UCSD-AML1 (cell line): ENCODE results near the gene CD6.

Experiments
- DNase-seq: peaks from one replicate; lab custom pipeline; 2025; ENCODE audit not compliant: unreplicated experiment; lab: John Stamatoyannopoulos, UW

The CD6 gene

GRCh38 chr11:60934790-60935605 lies 36.5 kb upstream of the CD6 start:
- DNase-seq: no peak

- no peak for DNase-seq
Observed at GRCh38 chr11:60935676-60936442, 35.6 kb upstream of the CD6 start.

GRCh38 chr11:60936467-60937143 lies 34.9 kb upstream of the CD6 start:
- DNase-seq: no peak

- DNase-seq: no peak
Observed at GRCh38 chr11:60937144-60937527, 34.3 kb upstream of the CD6 start.

GRCh38 chr11:60937811-60938210 lies 33.7 kb upstream of the CD6 start:
- no peak for DNase-seq

GRCh38 chr11:60938500-60938899 lies 33.0 kb upstream of the CD6 start:
- DNase-seq: no peak

- DNase-seq: no peak
Observed at GRCh38 chr11:60939301-60939700, 32.2 kb upstream of the CD6 start.

GRCh38 chr11:60939855-60940254 lies 31.6 kb upstream of the CD6 start:
- DNase-seq: no peak

GRCh38 chr11:60941371-60942119 lies 29.9 kb upstream of the CD6 start:
- no peak for DNase-seq

GRCh38 chr11:60942219-60942618 lies 29.3 kb upstream of the CD6 start:
- no peak for DNase-seq

GRCh38 chr11:60942970-60943565 lies 28.4 kb upstream of the CD6 start:
- DNase-seq: no peak

GRCh38 chr11:60944490-60945294 lies 26.8 kb upstream of the CD6 start:
- no peak for DNase-seq

GRCh38 chr11:60945295-60945667 lies 26.2 kb upstream of the CD6 start:
- DNase-seq: no peak

GRCh38 chr11:60946601-60947264 lies 24.7 kb upstream of the CD6 start:
- DNase-seq: no peak

GRCh38 chr11:60947700-60948099 lies 23.8 kb upstream of the CD6 start:
- DNase-seq: no peak

GRCh38 chr11:60948250-60948649 lies 23.2 kb upstream of the CD6 start:
- DNase-seq: no peak

GRCh38 chr11:60950024-60950423 lies 21.5 kb upstream of the CD6 start:
- DNase-seq: no peak

GRCh38 chr11:60950933-60951605 lies 20.4 kb upstream of the CD6 start:
- DNase-seq: no peak

- DNase-seq: no peak
Observed at GRCh38 chr11:60951606-60951903, 19.9 kb upstream of the CD6 start.
